Suppressor macrophage treated with lipopolysaccharide for 1 hour (primary cell): ENCODE data around the gene SDK1.

Experiments used
- DNase-seq, 3 donors: peaks; one replicate each; pipeline ENCODE4 v3.0.0-alpha.2; 2020 to 2022

SDK1 gene

DNA sequence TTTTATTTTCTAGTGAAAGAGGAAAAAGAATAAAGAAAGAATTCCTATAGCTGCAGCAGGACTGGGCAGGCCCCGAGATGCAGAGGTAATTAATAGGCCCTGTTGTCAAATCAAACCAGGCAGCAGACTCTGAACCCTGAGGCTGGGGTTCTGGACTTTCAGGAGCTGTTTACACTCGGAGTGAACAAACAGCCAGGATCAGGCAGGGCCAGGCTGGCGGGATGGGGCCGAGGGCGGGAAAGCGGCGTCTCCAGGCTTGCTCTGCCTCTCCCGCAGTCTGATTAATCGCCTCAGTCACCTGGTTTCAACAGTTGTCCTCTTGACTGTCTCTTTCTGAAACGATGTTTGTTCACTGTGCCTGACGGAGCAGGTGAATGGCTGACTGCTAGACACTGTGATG, 705.6 kb downstream of the SDK1 start:
- no peak for DNase-seq

DNA sequence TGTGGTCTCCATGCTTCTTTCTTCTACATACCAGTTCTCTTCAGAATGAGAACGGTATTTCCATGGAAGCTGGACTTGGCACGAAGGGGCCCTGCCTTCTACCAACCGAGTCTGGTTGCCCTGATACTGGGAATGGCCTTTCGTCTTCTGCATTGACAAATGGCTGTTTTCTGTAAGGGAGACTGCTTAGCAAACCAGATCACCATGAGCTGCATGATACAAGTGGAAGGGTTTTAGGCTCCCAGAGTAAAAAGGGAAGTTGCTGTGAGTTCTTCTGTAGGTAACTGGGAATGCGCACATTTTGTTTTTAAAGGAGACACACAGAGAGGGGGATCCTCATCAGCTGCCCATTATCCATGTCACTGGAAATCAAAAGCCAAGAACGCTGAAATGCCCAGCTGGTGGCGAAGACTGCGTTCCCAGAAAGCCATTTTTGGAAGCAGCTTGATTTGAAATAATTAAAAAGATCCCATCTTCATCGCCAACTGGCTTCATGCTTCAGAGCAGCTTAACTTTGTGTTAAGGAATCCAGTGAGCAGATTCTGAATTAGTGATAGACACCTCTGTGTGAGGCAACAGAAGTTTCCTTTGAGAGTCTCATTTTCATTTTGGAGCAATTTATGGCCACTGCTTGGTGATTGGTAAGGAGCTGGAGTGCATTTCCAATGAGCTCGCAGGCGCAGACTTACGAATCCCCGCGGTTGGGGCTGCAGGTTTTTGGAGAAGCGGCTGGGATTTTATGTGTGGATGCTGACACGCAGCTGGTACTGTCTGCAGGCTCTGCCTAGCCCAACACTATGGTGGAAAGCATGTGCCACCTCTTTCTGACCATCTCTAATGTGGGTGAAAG, 708.4 kb downstream of the SDK1 start:
- DNase-seq, result no peak

DNA sequence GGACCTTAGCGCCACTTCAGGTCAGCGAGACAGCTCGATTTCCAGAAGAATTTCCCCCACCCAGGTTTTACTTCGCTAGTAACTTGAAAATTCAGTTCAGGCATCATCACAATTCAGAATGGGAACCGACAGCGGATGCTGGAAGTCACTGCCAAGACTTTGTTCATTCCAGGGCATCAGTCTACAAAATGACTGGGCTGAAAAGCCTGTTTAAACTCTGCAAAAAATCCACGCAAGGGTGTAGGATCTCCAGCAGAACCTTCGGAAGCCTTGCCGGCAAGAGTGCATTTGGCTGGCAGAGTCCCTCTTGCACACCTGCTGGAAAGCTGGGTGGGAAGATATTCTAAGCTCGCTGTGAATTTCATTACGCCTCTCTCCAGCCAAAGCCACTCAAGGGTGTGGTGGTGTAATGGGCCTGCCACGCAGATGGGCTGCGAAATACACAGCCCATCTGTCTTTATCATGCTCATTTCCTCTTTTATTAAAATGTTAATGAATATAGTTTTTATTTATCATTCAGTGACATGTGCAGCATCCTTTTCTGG, 709.1 kb downstream of the SDK1 start:
- no peak for DNase-seq

DNA sequence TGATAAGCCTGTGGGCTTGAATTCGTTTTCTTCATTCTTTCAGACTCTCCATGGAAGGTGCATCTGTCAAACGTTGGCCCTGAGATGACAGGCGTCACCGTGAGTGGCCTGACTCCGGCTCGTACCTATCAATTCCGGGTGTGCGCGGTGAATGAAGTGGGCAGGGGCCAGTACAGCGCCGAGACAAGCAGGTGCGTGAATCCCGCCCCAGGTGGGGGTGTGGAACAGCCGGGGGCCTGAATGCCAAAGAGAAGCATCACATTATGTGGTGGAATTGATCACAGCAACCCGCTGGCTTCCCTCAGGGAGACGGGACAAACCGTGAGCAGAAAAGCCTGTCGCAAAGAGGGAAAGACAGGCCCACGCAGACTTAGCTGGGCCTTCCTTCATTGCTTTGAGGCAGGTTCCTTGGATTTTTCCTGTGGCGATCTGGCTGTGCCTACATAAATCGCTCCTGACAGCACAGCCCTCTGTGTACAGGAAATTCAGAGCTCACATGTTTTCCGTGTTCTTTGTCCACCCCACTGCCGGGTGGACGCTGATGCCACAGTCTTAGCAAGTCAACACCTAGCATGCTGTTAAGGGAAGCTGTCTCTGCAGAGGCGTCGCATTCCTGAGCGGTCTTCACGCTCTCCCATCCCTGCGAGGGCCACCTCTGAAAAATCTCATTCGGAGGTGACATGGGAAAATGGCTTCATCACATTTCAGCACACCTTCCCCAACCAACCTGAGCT, 710.0 kb downstream of the SDK1 start:
- DNase-seq, result no peak

DNA sequence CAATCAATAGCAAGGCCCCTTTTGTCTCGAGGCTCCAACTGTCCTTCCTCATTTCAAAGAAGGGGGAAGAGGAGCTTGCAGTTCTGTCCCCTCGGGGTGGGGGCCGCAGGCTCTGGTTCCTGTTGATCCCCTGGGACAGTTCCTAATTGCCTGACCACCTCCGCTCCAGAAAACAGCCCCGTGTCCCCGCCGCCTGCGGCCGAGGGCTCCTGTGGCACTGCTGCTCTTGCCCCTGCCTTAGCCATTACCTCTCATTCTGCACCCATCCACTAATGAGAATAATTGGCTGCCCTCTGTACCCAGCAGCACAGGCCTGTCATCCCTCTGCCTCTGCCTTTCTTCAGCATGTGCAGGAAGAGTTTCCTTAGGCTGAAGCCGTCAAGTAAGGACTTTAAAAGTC, 712.7 kb downstream of the SDK1 start:
- no peak for DNase-seq

DNA sequence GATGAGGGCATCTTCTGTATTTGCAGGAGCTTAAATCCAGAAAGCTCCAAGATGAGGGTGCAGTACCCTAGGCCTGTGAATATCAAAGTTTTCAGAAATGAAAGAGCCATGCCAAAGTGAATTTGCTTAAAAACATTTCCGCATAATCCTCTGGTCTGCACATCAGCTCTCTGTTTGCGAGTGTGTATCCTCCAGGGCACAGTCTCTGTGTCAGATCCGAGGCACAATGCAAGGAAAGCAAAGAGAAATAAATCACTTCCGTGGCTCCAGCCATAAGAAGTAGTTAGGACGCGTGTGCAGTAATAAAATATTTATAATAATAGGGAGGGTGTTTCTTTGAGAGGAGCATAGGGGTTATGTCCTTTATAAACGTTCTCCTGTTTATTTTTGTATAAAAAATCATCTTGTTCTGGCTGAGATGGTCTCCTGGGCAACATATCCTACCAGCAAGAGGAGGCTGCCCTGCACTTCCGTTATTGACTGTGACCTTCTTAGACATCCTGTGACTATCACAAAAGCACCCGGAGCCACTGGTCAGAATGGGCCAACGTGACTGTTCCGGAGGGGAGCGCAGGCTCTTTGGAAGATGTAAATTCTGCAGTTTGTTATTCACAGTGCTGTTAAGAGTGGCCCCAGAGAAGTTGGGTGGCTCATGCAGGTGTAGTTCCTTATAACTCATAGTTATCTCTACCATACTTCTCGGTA, 713.4 kb downstream of the SDK1 start:
- no peak for DNase-seq

DNA sequence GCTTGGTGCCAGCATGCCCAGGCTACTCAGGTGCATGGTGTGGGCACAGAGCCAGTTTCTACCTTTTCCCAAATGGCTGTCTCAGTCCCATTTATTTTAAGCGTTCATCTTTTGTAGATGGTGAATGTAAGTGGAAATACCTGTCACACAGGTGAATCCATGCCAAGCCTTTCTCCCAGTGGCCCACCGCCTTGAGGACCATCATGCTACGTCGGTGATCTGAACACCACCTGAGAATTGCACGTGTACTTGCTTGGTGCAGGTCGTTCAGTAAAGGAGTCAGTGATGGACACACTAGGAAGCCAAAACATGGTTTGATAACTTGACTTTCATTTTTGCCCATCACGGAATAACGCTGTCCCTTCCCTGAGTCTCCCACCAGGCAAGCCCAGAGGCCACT, 714.3 kb downstream of the SDK1 start:
- DNase-seq, result no peak

DNA sequence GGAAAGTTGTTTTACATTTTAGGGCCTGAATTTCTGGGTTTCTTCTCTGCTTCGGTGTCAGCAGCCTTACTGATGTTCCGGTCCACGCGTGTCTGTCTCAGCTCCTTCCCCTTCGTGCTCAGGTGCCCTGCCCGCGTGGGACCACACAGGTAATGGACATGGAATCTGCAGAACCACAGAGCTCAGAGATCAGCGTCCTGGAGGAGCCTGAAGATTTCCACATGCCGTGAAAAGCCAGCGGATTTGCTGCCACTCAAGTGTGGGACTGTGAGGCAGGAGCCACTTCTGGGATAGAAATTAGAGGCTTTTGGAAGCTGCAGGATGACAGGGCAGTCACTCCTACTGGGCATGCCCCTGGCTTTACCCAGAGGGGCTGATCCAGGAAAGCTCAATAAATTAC, 714.9 kb downstream of the SDK1 start:
- no peak for DNase-seq

DNA sequence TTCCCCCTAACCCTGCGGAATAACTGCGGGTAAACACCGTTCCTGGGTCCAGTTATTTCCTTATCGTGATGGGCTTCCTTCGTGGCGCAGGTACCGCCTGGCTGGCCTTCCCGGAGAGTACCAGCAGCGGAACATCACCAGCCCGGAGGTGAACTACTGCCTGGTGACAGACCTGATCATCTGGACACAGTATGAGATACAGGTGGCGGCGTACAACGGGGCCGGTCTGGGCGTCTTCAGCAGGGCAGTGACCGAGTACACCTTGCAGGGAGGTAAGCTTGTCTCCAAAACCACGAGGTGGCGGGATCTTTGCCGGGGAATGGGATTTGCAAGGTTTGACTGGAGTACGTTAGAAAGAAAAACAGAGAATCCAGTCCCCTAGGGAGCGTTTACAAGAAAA, 716.0 kb downstream of the SDK1 start:
- no peak for DNase-seq

DNA sequence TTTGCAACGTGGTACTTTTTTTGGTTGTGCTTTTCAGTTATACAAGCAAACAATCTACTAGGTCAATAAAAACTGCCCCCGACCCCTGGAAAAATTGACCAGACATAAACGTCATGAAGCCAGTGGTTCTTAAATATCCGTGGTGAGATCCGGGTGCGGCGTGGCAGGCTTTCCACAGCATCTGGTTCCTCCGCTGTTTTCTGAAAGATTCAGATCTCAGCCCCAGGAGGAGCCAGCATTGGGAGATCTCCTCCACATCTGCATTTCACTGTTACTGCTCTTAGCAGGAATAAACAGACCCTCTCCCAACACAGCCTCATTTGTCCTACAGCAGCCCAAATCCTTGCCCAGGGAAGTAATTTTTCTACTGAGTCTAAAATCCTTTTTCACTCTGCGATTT, 716.7 kb downstream of the SDK1 start:
- no peak for DNase-seq

DNA sequence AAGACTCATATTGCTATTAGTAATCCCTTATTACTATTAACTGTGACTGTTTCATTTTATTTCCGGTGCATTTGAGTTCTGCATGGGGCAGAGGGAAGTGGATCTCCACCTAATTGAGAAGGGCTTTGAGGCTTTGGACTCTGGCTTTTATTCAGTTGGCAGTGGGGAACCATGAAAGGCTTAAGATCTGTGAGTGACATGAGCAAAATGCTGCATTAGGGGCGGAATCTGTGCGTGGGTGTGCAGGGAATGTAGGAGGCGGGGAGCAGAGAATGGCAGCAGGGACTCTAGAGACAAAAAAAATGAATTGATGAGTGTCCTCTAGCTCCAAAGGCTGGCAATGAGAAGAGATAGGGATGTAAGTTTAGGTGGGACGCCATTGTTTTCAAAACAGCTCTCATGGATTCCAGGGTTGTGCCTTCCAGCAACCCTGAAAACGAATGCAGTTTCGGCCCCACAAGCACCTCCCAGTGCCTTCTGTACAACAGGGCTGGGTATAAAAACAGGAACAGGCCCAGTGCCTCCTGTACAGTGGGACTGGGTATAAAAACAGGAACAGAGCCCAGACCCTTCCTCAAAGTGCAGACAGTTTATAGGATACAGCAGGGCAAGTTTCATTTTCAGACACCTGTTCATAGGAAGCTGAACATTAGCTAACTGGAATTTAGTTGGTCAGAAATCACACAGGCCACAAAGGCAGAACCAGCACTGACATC, 717.7 kb downstream of the SDK1 start:
- DNase-seq, result no peak

DNA sequence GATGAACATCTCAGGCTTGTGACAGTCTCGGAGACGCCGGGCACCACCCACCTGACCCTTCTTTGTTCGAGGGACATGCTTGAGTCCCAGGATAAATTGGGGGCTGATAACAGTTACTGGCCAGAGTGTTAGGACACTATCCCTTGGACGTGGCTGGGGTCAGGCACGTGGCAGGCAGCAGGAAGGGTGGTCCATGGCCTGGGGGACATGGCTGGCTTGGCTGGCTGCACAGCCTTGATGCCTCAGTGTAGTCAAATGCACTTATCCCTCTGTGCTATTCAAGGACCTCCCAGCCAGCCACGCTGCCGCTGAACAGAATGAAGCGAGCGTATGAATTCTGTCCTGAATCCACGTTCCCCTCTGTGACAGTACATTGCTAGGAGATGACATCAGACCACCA, 719.0 kb downstream of the SDK1 start:
- no peak for DNase-seq

DNA sequence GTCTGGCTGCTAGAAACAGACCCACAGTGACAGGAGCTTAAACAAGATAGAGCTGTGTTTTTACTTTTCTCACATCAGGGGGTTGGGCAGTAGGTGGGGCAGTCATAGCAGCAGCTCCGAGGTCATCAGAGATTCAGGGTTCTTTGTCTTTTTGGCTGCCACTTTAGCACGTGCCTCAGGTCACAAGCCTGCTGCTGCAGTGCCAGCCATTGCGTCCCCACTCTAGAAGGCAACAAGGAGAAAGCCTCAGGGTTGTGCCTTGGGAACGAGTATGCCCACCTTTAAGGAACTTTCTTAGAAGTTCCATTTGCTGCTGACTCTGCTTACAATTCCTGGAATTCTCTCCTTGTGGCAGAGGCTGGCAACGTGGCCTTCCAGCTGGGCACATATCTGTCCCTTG, 720.4 kb downstream of the SDK1 start:
- DNase-seq, result no peak

DNA sequence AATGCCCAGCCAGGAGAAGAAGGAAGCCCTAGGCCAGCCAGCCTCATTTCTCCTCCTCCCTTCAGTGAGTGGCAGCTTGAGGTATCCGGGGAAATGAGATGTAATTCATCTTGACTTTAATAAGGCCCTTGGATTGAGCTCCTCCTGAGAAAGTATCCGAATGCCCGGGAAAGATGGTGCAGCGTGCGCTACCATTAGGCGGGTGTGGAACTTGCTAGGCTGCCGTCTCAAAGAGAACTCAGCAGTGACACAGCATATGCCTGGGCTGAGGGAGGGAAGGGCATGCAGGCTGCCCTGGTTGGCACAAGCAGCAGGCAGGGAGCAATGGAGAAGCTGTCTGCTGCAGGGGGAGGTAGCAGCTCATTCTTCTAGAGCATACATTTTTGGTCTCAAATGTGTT, 721.2 kb downstream of the SDK1 start:
- DNase-seq, result no peak

DNA sequence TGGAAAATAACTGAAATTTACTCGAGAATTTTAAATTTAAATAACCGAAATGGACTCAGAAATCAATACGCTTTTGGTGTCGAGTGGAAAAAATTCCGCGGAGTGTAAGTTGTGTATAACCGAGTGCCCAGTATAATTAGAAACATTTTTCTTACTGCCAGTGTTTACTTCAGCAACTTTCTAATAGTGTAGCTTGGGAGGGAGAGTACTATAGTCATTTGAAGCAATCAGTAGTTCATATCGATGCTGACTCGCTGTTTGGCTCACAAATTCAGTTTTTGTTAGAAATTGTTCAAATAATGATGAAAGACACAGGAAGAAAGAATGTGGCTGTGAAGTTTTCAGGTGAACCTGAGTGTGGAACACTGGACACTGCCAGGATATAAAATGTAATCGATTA, 722.5 kb downstream of the SDK1 start:
- no peak for DNase-seq

DNA sequence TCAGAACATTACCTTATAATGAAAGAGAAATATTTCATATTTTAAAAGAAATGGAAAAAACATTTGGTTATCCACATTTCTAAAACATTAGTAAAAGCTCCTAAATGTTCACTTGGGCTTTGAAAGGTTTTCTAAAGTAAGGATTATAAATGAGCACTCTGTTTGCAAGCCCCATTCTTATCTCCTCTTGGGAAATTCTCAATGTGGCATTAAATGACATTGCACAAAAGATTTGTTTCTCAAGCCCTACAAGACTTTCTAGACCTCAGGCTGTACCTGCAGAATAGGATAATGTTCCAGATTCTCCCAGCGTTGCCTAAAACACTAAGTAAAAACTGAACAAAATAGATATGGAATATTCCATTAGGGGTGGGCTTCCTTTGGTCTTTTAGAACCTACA, 723.1 kb downstream of the SDK1 start:
- no peak for DNase-seq

DNA sequence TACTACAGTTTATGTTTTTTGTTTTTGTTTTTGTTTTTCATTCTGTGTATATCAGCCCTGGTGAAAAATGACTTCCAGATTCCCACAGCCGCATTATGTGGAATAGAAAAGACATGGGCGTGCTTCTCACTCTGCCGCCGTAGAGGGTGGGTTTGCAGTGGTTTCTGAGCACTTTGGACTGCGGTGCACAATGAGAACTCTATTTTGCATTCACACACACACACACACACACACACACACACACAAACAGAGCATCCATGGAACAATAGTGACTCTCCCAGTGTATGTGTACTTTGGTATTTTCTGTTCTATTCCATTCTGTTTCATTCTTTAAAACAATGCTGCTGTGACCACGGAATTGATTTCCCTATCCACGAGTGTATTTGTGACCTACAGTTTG, 723.8 kb downstream of the SDK1 start:
- DNase-seq, result no peak

DNA sequence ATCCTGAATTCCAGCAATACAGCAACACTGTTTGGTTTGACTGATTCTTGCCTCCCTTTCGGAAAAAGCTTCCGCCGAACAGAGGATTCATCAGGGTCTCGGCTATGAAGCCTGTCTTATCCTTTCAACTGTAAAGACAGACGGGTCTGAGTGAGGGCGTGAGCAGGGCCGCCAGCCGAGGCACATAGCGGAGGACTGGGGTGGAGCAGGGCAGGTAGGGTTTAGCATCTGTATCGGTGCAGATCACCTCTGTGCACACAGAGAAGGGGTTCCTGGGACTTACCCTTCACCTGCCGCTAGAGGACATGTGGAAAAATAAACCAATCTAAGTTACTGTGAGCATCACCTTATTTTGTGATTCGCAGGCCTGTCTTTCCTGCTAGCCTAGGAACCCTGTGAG, 724.2 kb downstream of the SDK1 start:
- no peak for DNase-seq

DNA sequence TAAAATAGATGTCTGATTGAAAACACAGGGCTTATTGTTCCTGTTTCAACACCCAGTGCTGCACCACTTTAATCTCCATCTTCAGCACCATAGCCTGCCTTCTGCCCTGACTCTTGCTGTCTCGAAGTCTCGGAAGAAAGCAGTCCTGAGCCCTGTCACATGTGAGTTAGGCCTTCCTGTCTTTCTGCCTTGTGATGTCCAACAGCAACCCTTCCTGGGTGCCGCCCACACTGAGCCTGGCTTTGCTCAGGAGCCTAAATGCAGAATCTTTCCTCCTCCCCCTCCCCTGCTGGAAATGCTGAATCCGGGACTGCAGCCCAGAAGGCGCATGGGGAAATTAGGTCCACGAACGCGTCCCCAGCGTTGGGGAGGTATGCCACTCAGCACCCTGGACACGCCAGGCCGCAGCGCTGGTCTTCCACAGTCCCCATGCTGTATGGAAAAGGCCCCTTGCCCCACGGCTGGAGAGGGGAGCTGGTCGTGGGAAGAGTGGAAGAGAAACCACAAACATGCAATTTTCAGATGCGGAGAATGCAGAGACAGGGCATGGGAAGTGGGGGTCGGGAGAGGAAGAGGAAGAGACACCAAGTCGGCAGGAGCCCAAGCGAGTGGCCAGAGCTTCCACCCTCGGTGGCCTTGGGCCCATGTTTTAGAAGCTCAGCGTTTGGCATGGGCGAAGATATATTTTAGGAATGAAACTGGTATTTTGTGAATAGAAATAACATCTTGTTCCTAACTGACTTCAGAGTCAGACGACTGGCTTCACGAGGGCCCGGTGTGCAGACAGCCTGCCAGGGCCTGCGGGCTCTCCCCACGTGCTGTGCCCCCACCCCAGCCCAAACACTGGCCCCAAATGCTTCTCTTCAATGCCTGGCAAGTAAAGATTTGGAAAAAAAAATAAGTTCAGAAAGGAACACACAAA, 724.9 kb downstream of the SDK1 start:
- DNase-seq, result no peak

DNA sequence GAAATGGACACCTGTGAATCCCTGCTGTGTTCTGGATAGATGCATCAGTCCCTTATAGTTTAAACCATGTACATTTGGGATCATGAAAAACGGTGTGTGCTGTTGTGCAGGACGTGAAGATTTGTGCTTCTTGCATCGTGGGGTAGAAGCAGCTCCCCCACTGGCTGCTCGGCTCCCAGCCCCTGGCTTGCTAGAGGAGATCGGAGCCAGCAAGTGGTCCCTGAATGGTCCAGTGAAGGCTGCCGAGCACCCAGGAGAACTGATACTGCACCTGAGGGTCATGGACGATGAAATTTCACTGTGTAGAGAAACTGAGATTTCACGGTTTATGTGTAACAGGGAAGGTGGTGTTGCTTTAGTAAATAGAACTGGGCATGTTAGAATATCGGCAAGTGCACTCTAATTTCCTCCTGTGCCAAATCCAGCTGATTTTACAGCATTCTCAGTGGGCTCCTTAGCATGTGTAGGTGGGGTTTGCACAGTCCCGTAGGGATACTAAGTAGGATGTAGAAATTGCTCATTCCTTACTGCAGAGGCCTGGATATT, 726.0 kb downstream of the SDK1 start:
- DNase-seq, result no peak

DNA sequence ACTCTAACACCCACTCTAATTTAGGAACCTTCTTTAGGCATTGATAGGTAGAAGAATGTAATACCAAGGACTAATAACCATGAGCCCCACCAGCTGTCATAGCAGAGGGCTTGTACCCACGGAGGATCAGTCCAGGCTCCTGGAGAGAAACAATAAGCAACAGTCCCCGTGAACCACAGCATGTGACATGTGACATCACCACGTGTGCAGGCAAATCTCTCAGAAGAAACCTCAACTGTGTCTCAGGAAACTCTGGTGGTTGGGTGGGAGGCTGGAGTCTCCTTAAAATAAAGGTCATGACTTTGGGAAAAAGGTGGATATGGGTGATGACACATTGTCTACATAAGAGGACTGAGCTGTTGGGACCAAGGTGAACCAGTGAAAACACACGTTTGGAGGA, 727.2 kb downstream of the SDK1 start:
- no peak for DNase-seq

DNA sequence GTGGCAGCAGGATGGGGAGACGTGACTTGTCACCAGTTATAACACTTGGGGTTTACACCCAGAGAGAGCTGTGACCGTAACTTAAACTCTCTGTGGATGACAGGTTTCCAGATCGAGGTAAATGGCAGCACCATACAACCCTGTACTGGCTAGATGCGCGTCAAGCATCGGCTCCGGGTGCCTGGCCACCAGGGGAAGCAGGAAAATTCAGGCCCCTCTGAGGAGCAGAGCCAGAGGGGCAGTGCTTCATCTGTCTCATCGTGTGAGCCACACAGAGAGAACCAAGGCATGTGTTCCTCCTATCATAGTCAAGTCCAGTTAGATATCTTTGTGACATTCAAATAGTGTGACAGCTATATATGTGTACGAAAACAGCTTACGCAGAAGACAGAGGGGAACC, 728.9 kb downstream of the SDK1 start:
- DNase-seq, result no peak
